Endothelial cell of umbilical vein (primary cell): Measurements from ENCODE around the gene UTRN. TPM values are rescaled to one million over a fixed set of nuclear protein-coding genes. Genes with fewer than 3 reads are reported as not detected.

ENCODE experiments used
- BruUV-seq: library from RNA; stranded (reverse); fragments of 400-500 nt; replicated peaks from 2 replicates; lab custom pipeline; 2021; lab: Mats Ljungman, UMichigan
- CTCF ChIA-PET: fragments of 300-600, 350-600 bp; sonication (Branson Sonifier 250); formaldehyde crosslinking; loops from one replicate; lab custom pipeline; 2021; ENCODE audit warnings: antibody characterized with exemption, inconsistent platforms; lab: Charles Lee
- POLR2A ChIA-PET: fragments of 300-600, 350-600 bp; sonication (Branson Sonifier 250); formaldehyde crosslinking; loops from one replicate; lab custom pipeline; 2021; ENCODE audit warnings: antibody characterized with exemption, inconsistent platforms; lab: Charles Lee
- DNase-seq: peaks from one replicate; pipeline ENCODE4 v3.0.0-alpha.2; 2011; ENCODE audit warnings: low read depth, low spot score
- FAIRE-seq: peaks from 2 replicates; lab custom pipeline; 2011; peaks lifted over from hg19 to GRCh38; lab: Jason Lieb, UNC
- H2AFZ ChIP-seq: 2 replicates; pipeline ENCODE4 v1.6.0; 2012; ENCODE audit warnings: low read depth, low read length, control low read depth, inconsistent platforms
- H3K27ac ChIP-seq: 2 replicates; pipeline ENCODE4 v1.5.1; 2011; ENCODE audit warnings: low read depth, mild to moderate bottlenecking, control low read depth, low read length, moderate library complexity; ENCODE audit not compliant: insufficient read depth
- H3K27me3 ChIP-seq, 2 experiments: 2 replicates each; pipeline versions ENCODE4 v1.6.0 to v1.6.1; 2011; ENCODE audit warnings: low read length in 2 of 2, mixed read lengths in 1 of 2; ENCODE audit not compliant: control insufficient read depth in 2 of 2, insufficient read depth in 2 of 2
- H3K36me3 ChIP-seq, 2 experiments: 2 replicates in 1 of 2; 3 replicates in 1 of 2; pipeline ENCODE4 v1.5.1; 2011; ENCODE audit warnings: low read length in 2 of 2, mild to moderate bottlenecking in 1 of 2, moderate library complexity in 1 of 2; ENCODE audit not compliant: control insufficient read depth in 2 of 2, insufficient read depth in 2 of 2; ENCODE audit errors: extremely low read depth in 1 of 2
- H3K4me1 ChIP-seq: 3 replicates; pipeline ENCODE4 v1.5.1; 2011; ENCODE audit warnings: mild to moderate bottlenecking, low read length; ENCODE audit not compliant: control insufficient read depth, insufficient read depth; ENCODE audit errors: extremely low read depth
- H3K4me2 ChIP-seq: 2 replicates; pipeline ENCODE4 v1.6.1; 2011; ENCODE audit warnings: low read length, control low read depth, mixed read lengths; ENCODE audit not compliant: insufficient read depth
- H3K4me3 ChIP-seq, 3 experiments: fragments of 200-600 bp in 1 of 3; sonication (generic), shearing (Covaris generic) in 1 of 3; replicated peaks in 1 of 3; 2 replicates each; pipeline ENCODE4 v1.5.1; 2011 to 2016; ENCODE audit warnings: control low read depth in 3 of 3, low read length in 3 of 3, mild to moderate bottlenecking in 2 of 3, inconsistent platforms in 1 of 3, low read depth in 1 of 3, moderate library complexity in 1 of 3; ENCODE audit not compliant: insufficient read depth in 1 of 3
- H3K79me2 ChIP-seq: 2 replicates; pipeline ENCODE4 v1.6.0; 2012; ENCODE audit warnings: low read length, inconsistent platforms; ENCODE audit not compliant: control insufficient read depth, insufficient read depth
- H3K9ac ChIP-seq: replicated peaks from 2 replicates; pipeline ENCODE3; 2011; ENCODE audit warnings: low read length, control low read depth; ENCODE audit not compliant: insufficient read depth; ENCODE audit errors: extremely low read depth
- H3K9me1 ChIP-seq: replicated peaks from 3 replicates; pipeline ENCODE4 v1.6.0; 2011; ENCODE audit warnings: mild to moderate bottlenecking, low read length; ENCODE audit not compliant: control insufficient read depth, insufficient read depth; ENCODE audit errors: extremely low read depth
- H3K9me3 ChIP-seq: replicated peaks from 2 replicates; pipeline ENCODE4 v1.5.1; 2012; ENCODE audit warnings: low read length, inconsistent platforms; ENCODE audit not compliant: control insufficient read depth, insufficient read depth
- H4K20me1 ChIP-seq: replicated peaks from 2 replicates; pipeline ENCODE3; 2011; ENCODE audit warnings: mild to moderate bottlenecking, low read length; ENCODE audit not compliant: control insufficient read depth, insufficient read depth; ENCODE audit errors: extremely low read depth
- EZH2 ChIP-seq: IDR thresholded peaks from 2 replicates; pipeline ENCODE4 v1.6.1; 2012; ENCODE audit warnings: borderline replicate concordance, low read depth, mild to moderate bottlenecking, moderate library complexity, low read length, inconsistent platforms; ENCODE audit not compliant: severe bottlenecking
- FOS ChIP-seq: IDR thresholded peaks from 2 replicates; pipeline ENCODE4 v1.6.1; 2011; ENCODE audit warnings: mild to moderate bottlenecking, low read length, moderate library complexity, borderline replicate concordance; ENCODE audit not compliant: insufficient read depth
- GATA2 ChIP-seq: IDR thresholded peaks from 2 replicates; pipeline ENCODE4 v1.7.0; 2011; ENCODE audit warnings: low read depth, mild to moderate bottlenecking, moderate library complexity, mixed read lengths, low read length; ENCODE audit not compliant: insufficient read length, insufficient read depth
- JUN ChIP-seq: IDR thresholded peaks from 2 replicates; pipeline ENCODE4 v1.6.1; 2011; ENCODE audit warnings: borderline replicate concordance, low read depth; ENCODE audit not compliant: insufficient read length, insufficient read depth
- MYC ChIP-seq: IDR thresholded peaks from one replicate; pipeline ENCODE4 v1.6.1; 2011; ENCODE audit warnings: mild to moderate bottlenecking, low read depth, low read length
- POLR2A ChIP-seq: IDR thresholded peaks from 2 replicates; pipeline ENCODE4 v1.6.1; 2012; ENCODE audit warnings: low read depth, mild to moderate bottlenecking, control low read depth, low read length
- POLR2AphosphoS5 ChIP-seq: IDR thresholded peaks from 2 replicates; pipeline ENCODE4 v1.6.1; 2012; ENCODE audit warnings: low read depth, mild to moderate bottlenecking, control low read depth, low read length, moderate library complexity; ENCODE audit not compliant: insufficient read depth
- dilution Hi-C: fragments of 300-500 bp; cut with MboI; formaldehyde crosslinking; loops from one replicate; pipeline ENCODE4 v1.15.0; 2019; ENCODE audit warnings: low sequenced_read_pairs; ENCODE audit not compliant: extremely low pct_ligation_motif_present
- intact Hi-C: fragments of 100-400 bp; cut with micrococcal nuclease; formaldehyde crosslinking; loops from one replicate; pipeline ENCODE4 v1.10.0; 2022
- polyA plus RNA-seq, 4 experiments: library from polyadenylated mRNA; depleted of rRNA in 3 of 4; stranded (reverse) in 3 of 4; unstranded in 1 of 4; fragments of >200 nt; gene quantifications; 2 replicates each; pipeline versions ENCODE4 v1.2.1 to v1.2.3, GENCODE V29; 2011 to 2012; ENCODE audit warnings: missing spikeins in 1 of 4
- total RNA-seq: library from RNA; stranded (reverse); gene quantifications from 2 replicates; pipeline ENCODE4 v1.2.3, GENCODE V29; 2021
- TF ChIP-seq, protein P1 (sequence below): IDR thresholded peaks from 2 replicates; pipeline ENCODE4 v1.6.1; 2011; ENCODE audit not compliant: insufficient read depth, insufficient read length
- TF ChIP-seq, protein P2 (sequence below), 2 donors: IDR thresholded peaks; 1 replicate in 1 of 2; 2 replicates in 1 of 2; pipeline ENCODE4 v1.5.1; 2011; ENCODE audit warnings: low read length in 2 of 2, mild to moderate bottlenecking in 2 of 2, moderate library complexity in 2 of 2, control low read depth in 1 of 2, inconsistent platforms in 1 of 2, low read depth in 1 of 2; ENCODE audit not compliant: insufficient read depth in 1 of 2; ENCODE audit errors: extremely low read depth in 1 of 2

UTRN gene
- total and polyA plus RNA-seq, 2 donors (not counting 3 experiments of a cell fraction or from before 2014, with no cell fraction given), result 37.4 to 224 TPM

DNA sequence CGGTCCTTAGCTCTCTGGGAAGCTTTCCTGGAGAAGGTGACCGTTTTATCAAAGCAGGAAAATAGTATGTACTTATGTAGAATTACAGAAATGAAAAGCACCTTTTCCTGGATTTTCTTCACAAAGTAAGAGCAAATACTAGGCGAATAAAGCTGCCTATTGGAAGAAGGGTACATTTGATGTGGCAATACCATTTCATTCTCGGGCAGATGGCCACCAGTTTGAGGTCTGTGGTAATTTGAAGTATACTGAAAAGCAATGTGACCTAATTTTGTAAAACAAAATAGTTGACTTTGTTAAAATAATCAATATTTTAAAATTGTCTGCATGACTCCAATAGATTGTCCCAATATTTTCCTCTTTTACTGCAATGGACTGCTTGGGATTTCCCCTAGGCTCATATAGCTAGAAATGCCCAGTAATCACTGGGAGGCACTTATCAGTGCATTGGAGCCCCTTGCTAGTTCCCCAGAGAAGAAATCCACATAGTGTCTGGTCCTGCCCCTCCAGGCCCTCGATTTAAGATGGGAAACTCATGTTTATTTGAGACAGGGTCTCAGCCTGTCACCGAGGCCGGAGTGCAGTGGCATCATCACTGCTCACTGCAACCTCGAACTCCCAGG is 7.4 kb upstream of the UTRN start:
- no TSS peak for BruUV-seq
- H4K20me1 ChIP-seq, result no peaks in the 10 kb centered on the region
- no peak for TF ChIP-seq JUN
- no peak for TF ChIP-seq GATA2
- TF ChIP-seq EZH2, result no peak
- no peak for TF ChIP-seq POLR2A
- TF ChIP-seq FOS, result no peak
- TF ChIP-seq POLR2AphosphoS5, result no peak
- no peak for TF ChIP-seq MYC
- TF ChIP-seq, protein P1, sequence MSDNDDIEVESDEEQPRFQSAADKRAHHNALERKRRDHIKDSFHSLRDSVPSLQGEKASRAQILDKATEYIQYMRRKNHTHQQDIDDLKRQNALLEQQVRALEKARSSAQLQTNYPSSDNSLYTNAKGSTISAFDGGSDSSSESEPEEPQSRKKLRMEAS, result no peak
- TF ChIP-seq, protein P2, sequence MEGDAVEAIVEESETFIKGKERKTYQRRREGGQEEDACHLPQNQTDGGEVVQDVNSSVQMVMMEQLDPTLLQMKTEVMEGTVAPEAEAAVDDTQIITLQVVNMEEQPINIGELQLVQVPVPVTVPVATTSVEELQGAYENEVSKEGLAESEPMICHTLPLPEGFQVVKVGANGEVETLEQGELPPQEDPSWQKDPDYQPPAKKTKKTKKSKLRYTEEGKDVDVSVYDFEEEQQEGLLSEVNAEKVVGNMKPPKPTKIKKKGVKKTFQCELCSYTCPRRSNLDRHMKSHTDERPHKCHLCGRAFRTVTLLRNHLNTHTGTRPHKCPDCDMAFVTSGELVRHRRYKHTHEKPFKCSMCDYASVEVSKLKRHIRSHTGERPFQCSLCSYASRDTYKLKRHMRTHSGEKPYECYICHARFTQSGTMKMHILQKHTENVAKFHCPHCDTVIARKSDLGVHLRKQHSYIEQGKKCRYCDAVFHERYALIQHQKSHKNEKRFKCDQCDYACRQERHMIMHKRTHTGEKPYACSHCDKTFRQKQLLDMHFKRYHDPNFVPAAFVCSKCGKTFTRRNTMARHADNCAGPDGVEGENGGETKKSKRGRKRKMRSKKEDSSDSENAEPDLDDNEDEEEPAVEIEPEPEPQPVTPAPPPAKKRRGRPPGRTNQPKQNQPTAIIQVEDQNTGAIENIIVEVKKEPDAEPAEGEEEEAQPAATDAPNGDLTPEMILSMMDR (IDR thresholded peaks at IDR 0.05; ENCODE audit: extremely low read depth in 1 of 2, insufficient read depth in 1 of 2, low read depth in 1 of 2, low read length in 2 of 2), result no peak
- no peaks in the 10 kb centered on the region for H3K4me1 ChIP-seq
- DNase-seq (no peak), FAIRE-seq (no peak)
- no peak overlapping the region for H3K4me2 ChIP-seq
- H2AFZ ChIP-seq, result no peak overlapping the region
- H3K9ac ChIP-seq, result no peak overlapping the region
- H3K9me3 ChIP-seq, result no peaks in the 10 kb centered on the region
- no peaks in the 10 kb centered on the region for H3K9me1 ChIP-seq
- no peaks in the 10 kb centered on the region for H3K79me2 ChIP-seq
- CTCF ChIA-PET, result interaction anchor here (1.0 to 1.5 kb wide), 2 partner anchors 40 to 157 kb away, joined by 3 read pairs; no protein-coding TSS in a partner anchor
- H3K27me3 ChIP-seq, result no peaks in the 10 kb centered on the region
- H3K4me3 ChIP-seq, result no peak overlapping the region
- intact Hi-C loops, result no loop called here
- no peaks in the 10 kb centered on the region for H3K36me3 ChIP-seq
- POLR2A ChIA-PET, result no interaction called here
- no peak overlapping the region for H3K27ac ChIP-seq
- dilution Hi-C loops, result no loop called here
